Measurements from ENCODE around the gene C17orf114.

C17orf114 gene

DNA sequence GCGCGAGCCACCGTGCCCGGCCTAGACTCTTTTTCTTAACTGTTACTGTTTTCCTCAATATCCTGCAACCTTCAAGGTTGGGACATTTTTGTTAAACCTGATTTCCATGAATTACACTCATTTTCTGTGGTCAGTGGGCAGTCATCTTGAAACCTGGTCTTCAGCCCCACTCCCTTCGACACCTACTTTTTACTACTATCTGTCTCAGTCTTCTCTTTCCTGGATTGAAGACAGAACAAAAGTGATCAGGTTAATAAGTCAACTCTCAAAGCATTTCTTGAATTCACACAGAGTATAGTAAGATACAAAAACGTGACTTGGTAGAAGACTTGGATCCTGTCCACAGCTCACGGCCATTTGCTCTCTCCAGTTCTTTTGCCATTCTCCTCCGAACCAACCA is 37.1 kb upstream of the C17orf114 start:
- H3K79me2 ChIP-seq: peaks cover 98% of the 10 kb centered on the region
- peaks cover 25% of the 10 kb centered on the region for H3K4me1 ChIP-seq (ENCODE audit: insufficient read depth)
- no peak overlapping the region for H3K4me2 ChIP-seq
- no peaks in the 10 kb centered on the region for H3K27me3 ChIP-seq
- no peak overlapping the region for H2AFZ ChIP-seq
- no peak for DNase-seq (ENCODE audit: low spot score)
- no peaks in the 10 kb centered on the region for H3K9me3 ChIP-seq (ENCODE audit: low read depth)
- no peaks in the 10 kb centered on the region for H3K36me3 ChIP-seq (replicated peaks; ENCODE audit: insufficient read depth, low read depth)
- H3K4me3 ChIP-seq: no peak overlapping the region
- peak overlapping the region; percentile 23 for H3K27ac ChIP-seq
- no peaks in the 10 kb centered on the region for H3K9me2 ChIP-seq (replicated peaks; ENCODE audit: insufficient read depth)
- H4K20me1 ChIP-seq (ENCODE audit: insufficient read depth, poor library complexity, severe bottlenecking): peaks cover 26% of the 10 kb centered on the region
- WGBS (ENCODE audit: low lambda C conversion rate, missing lambda C conversion rate): 95% methylated on average over 8 of the region's 8 CpGs
- TF ChIP-seq, protein P1, sequence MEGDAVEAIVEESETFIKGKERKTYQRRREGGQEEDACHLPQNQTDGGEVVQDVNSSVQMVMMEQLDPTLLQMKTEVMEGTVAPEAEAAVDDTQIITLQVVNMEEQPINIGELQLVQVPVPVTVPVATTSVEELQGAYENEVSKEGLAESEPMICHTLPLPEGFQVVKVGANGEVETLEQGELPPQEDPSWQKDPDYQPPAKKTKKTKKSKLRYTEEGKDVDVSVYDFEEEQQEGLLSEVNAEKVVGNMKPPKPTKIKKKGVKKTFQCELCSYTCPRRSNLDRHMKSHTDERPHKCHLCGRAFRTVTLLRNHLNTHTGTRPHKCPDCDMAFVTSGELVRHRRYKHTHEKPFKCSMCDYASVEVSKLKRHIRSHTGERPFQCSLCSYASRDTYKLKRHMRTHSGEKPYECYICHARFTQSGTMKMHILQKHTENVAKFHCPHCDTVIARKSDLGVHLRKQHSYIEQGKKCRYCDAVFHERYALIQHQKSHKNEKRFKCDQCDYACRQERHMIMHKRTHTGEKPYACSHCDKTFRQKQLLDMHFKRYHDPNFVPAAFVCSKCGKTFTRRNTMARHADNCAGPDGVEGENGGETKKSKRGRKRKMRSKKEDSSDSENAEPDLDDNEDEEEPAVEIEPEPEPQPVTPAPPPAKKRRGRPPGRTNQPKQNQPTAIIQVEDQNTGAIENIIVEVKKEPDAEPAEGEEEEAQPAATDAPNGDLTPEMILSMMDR (IDR thresholded peaks at IDR 0.05; ENCODE audit: poor library complexity): no peak

DNA sequence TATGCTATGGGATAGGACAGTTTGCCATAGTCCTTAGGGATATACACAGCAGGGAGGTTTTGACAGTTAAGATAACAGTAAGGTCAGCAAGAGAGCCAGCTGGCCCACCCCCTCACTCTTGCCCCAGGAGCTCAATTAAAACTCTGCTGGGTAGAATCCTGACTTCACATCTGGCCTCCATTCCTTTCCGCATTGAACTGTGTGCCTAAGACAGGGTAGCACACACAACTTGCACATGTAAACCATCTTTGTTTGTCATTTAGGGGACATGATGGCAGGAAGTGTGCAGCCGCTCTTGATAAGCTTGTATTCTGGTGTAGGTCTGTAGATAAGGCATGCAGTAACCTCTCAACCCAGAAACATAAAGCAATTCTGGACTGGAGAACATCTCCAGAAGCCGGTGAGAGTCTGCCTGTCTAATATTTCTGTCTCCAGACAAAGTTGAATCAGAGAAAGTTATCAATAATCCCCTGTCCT is 36.2 kb upstream of the C17orf114 start:
- no peak overlapping the region for H3K27ac ChIP-seq
- 72% methylated on average over 3 of the region's 3 CpGs for WGBS (ENCODE audit: low lambda C conversion rate, missing lambda C conversion rate)
- no peaks in the 10 kb centered on the region for H3K9me2 ChIP-seq (replicated peaks; ENCODE audit: insufficient read depth)
- TF ChIP-seq EZH2phosphoT487 (IDR thresholded peaks at IDR 0.05; ENCODE audit: low read depth, severe bottlenecking, unreplicated experiment) (no peak), EZH2 (IDR thresholded peaks at IDR 0.05; ENCODE audit: borderline replicate concordance) (no peak)
- TF ChIP-seq, protein P1 (IDR thresholded peaks at IDR 0.05; ENCODE audit: poor library complexity): no peak
- H3K79me2 ChIP-seq: peaks cover 89% of the 10 kb centered on the region
- H3K27me3 ChIP-seq: no peaks in the 10 kb centered on the region
- DNase-seq (ENCODE audit: low spot score): no peak
- no peak overlapping the region for H2AFZ ChIP-seq
- no peak overlapping the region for H3K4me2 ChIP-seq
- H4K20me1 ChIP-seq (ENCODE audit: insufficient read depth, poor library complexity, severe bottlenecking): peaks cover 26% of the 10 kb centered on the region
- no peaks in the 10 kb centered on the region for H3K9me3 ChIP-seq (ENCODE audit: low read depth)
- H3K4me1 ChIP-seq (ENCODE audit: insufficient read depth): peaks cover 25% of the 10 kb centered on the region
- no peak overlapping the region for H3K4me3 ChIP-seq
- no peaks in the 10 kb centered on the region for H3K36me3 ChIP-seq (replicated peaks; ENCODE audit: insufficient read depth, low read depth)

DNA sequence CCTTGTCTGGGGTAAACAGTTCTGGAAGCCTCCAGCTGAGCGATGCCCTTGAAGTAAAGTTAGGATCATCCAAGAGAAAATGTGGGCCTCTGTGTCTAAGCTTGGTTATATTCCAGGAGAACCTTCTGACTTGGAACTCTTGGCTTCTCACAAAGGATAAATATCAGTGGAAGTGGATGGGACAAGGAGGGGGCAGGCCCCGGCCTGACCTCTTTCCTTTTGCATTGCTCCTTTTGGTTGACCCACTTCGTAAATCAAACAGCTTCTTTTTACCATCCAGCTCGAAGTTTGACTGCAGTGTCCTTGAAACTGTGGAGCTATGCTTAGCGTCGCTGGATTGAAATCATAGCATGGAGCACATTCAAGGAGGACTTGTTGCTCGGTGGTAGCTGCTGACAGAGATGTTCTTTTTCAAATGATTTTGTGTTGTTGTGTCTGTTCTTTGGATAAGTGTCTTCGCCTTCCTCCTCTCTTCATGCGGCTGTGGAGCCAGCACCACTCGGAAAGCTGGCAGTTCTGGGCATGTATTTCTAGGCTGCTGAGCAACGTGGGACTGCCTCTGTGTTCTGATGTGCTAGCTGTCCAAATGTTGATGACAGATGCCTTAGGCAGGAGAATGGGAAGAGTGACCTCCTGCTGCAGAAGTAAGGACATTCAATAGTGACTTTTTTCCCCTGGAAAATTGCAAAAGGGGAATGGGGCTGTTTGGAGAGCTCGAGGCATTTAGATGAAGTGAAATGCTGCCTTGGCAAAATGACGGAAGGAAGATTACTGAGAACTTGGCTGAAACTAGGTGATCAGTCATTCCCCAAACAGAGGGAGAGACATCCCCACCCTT is 35.6 kb upstream of the C17orf114 start:
- H3K27me3 ChIP-seq: no peaks in the 10 kb centered on the region
- H3K9me3 ChIP-seq (ENCODE audit: low read depth): no peaks in the 10 kb centered on the region
- no peak overlapping the region for H3K4me3 ChIP-seq
- H3K4me1 ChIP-seq (ENCODE audit: insufficient read depth): peaks cover 25% of the 10 kb centered on the region
- no peak overlapping the region for H3K4me2 ChIP-seq
- TF ChIP-seq EZH2 (IDR thresholded peaks at IDR 0.05; ENCODE audit: borderline replicate concordance) (no peak), EZH2phosphoT487 (IDR thresholded peaks at IDR 0.05; ENCODE audit: low read depth, severe bottlenecking, unreplicated experiment) (no peak)
- TF ChIP-seq, protein P1 (IDR thresholded peaks at IDR 0.05; ENCODE audit: poor library complexity): no peak
- H3K9me2 ChIP-seq (replicated peaks; ENCODE audit: insufficient read depth): no peaks in the 10 kb centered on the region
- H4K20me1 ChIP-seq (ENCODE audit: insufficient read depth, poor library complexity, severe bottlenecking): peaks cover 26% of the 10 kb centered on the region
- H3K36me3 ChIP-seq (replicated peaks; ENCODE audit: insufficient read depth, low read depth): no peaks in the 10 kb centered on the region
- peaks cover 82% of the 10 kb centered on the region for H3K79me2 ChIP-seq
- DNase-seq (ENCODE audit: low spot score): no peak
- 85% methylated on average over 13 of the region's 13 CpGs for WGBS (ENCODE audit: low lambda C conversion rate, missing lambda C conversion rate)
- no peak overlapping the region for H3K27ac ChIP-seq
- no peak overlapping the region for H2AFZ ChIP-seq
